ENCODE data around the gene ATOH1.

DNA sequence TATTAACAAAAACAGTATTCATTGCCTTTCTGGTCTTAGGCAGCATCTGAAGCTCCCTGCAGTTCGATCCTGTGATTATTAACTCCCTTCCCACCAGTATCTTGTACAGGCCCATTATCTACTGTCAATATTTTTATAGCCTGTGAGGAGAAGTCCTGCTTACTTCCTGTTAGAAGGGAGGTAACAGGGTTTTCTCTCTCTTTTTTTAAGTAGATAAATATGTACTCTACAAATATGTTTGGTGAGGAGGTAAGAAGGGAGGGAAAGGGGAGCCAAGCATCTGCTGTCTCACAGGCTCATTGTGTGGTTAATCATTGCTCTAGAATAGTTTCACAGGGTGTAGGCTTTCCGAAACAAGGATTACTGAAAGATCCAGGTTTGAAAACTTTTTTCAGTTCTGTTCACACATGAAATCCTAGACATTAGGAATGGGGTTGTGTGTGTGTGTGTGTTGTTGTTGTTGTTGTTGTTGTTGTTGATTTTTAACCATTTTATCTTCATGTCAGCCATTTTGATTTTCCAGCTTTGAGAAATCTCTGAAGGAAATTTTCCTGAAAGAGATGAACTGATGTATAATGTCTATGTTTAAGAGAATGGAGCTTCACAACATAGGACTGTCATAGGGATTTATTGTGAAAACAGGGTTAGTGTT lies 14.2 kb downstream of the ATOH1 start:
- TF ChIP-seq, protein P1, sequence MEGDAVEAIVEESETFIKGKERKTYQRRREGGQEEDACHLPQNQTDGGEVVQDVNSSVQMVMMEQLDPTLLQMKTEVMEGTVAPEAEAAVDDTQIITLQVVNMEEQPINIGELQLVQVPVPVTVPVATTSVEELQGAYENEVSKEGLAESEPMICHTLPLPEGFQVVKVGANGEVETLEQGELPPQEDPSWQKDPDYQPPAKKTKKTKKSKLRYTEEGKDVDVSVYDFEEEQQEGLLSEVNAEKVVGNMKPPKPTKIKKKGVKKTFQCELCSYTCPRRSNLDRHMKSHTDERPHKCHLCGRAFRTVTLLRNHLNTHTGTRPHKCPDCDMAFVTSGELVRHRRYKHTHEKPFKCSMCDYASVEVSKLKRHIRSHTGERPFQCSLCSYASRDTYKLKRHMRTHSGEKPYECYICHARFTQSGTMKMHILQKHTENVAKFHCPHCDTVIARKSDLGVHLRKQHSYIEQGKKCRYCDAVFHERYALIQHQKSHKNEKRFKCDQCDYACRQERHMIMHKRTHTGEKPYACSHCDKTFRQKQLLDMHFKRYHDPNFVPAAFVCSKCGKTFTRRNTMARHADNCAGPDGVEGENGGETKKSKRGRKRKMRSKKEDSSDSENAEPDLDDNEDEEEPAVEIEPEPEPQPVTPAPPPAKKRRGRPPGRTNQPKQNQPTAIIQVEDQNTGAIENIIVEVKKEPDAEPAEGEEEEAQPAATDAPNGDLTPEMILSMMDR (conservative IDR thresholded peaks at IDR 0.05): no peak
- no peak for TF ChIP-seq ZFX (IDR thresholded peaks at IDR 0.05)
